HUES48 (cell line): ENCODE results near the gene ZNF506.
"Not testable (repeated sequence)": the region's sequence is repeated elsewhere in the genome, so short reads cannot be mapped to it uniquely, and the experiment has no call there.

Experiments
- H3K27ac ChIP-seq: one replicate; pipeline ENCODE4 v1.7.0; 2013; ENCODE audit warnings: low read depth, low read length, inconsistent platforms
- H3K27me3 ChIP-seq: 2 replicates; pipeline ENCODE4 v1.6.1; 2013; ENCODE audit warnings: mild to moderate bottlenecking, low read length; ENCODE audit not compliant: control insufficient read depth, insufficient read depth
- H3K36me3 ChIP-seq: 2 replicates; pipeline ENCODE4 v1.6.1; 2013; ENCODE audit warnings: low read length; ENCODE audit not compliant: control insufficient read depth, insufficient read depth
- H3K4me1 ChIP-seq: 2 replicates; pipeline ENCODE4 v1.6.1; 2013; ENCODE audit warnings: mild to moderate bottlenecking, low read length; ENCODE audit not compliant: control insufficient read depth, insufficient read depth
- H3K4me3 ChIP-seq: 2 replicates; pipeline ENCODE4 v1.5.1; 2013; ENCODE audit warnings: mild to moderate bottlenecking, low read depth, low read length
- H3K9ac ChIP-seq: 2 replicates; pipeline ENCODE4 v1.6.1; 2013; ENCODE audit warnings: mild to moderate bottlenecking, low read depth, low read length, moderate library complexity
- H3K9me3 ChIP-seq: 2 replicates; pipeline ENCODE4 v1.6.1; 2013; ENCODE audit warnings: low read length; ENCODE audit not compliant: control insufficient read depth, insufficient read depth

ZNF506 gene

GRCh38 chr19:19778666-19779065 is 42.9 kb downstream of the ZNF506 start:
- H3K4me1 ChIP-seq = no peaks in the 10 kb centered on the region
- 0 out of 2 replicates have a peak, but pooled peaks cover 5% of the 10 kb centered on the region for H3K36me3 ChIP-seq
- H3K4me3 ChIP-seq = no peak overlapping the region
- H3K27ac ChIP-seq = no peak overlapping the region
- H3K9ac ChIP-seq = no peak overlapping the region
- no peaks in the 10 kb centered on the region for H3K27me3 ChIP-seq
- no peaks in the 10 kb centered on the region for H3K9me3 ChIP-seq

GRCh38 chr19:19777692-19778091 is 43.9 kb downstream of the ZNF506 start:
- no peak overlapping the region for H3K9ac ChIP-seq
- H3K4me3 ChIP-seq = peak overlapping the region; percentile 85
- H3K27ac ChIP-seq = no peak overlapping the region
- no peaks in the 10 kb centered on the region for H3K9me3 ChIP-seq
- H3K36me3 ChIP-seq = 0 out of 2 replicates have a peak, but pooled peaks cover 5% of the 10 kb centered on the region
- no peaks in the 10 kb centered on the region for H3K4me1 ChIP-seq
- no peaks in the 10 kb centered on the region for H3K27me3 ChIP-seq

GRCh38 chr19:19776206-19777008 is 45.1 kb downstream of the ZNF506 start:
- H3K9me3 ChIP-seq = no peaks in the 10 kb centered on the region
- H3K4me3 ChIP-seq = peak overlapping the region; percentile 85
- H3K27ac ChIP-seq = peak overlapping the region; percentile 77
- H3K36me3 ChIP-seq = 0 out of 2 replicates have a peak, but pooled peaks cover 5% of the 10 kb centered on the region
- H3K4me1 ChIP-seq = no peaks in the 10 kb centered on the region
- H3K27me3 ChIP-seq = no peaks in the 10 kb centered on the region
- peak overlapping the region; percentile 56 for H3K9ac ChIP-seq

GRCh38 chr19:19775891-19776205 is 45.7 kb downstream of the ZNF506 start:
- Histone ChIP-seq H3K9ac (peak overlapping the region; percentile 56), H3K4me1 (no peaks in the 10 kb centered on the region), H3K36me3 (0 out of 2 replicates have a peak, but pooled peaks cover 5% of the 10 kb centered on the region), H3K27me3 (no peaks in the 10 kb centered on the region), H3K9me3 (no peaks in the 10 kb centered on the region), H3K4me3 (peak overlapping the region; percentile 85), H3K27ac (peak overlapping the region; percentile 77)

- Histone ChIP-seq H3K27ac (no peak overlapping the region), H3K4me3 (no peak overlapping the region), H3K9me3 (no peaks in the 10 kb centered on the region), H3K4me1 (no peaks in the 10 kb centered on the region), H3K9ac (no peak overlapping the region), H3K27me3 (no peaks in the 10 kb centered on the region), H3K36me3 (0 out of 2 replicates have a peak, but pooled peaks cover 1% of the 10 kb centered on the region)
These were observed 47.1 kb downstream of the ZNF506 start for GRCh38 chr19:19774354-19775033.

GRCh38 chr19:19771963-19772362 is 49.6 kb downstream of the ZNF506 start:
- H3K9ac ChIP-seq, H3K36me3 ChIP-seq, H3K4me3 ChIP-seq, H3K27me3 ChIP-seq, H3K4me1 ChIP-seq, H3K27ac ChIP-seq, H3K9me3 ChIP-seq: not testable (repeated sequence)

- H3K27me3 ChIP-seq, H3K27ac ChIP-seq, H3K4me1 ChIP-seq, H3K9me3 ChIP-seq, H3K4me3 ChIP-seq, H3K9ac ChIP-seq, H3K36me3 ChIP-seq: not testable (repeated sequence)
These were observed 51.6 kb downstream of the ZNF506 start for GRCh38 chr19:19769971-19770370.

GRCh38 chr19:19758164-19758563 is 63.4 kb downstream of the ZNF506 start:
- no peak overlapping the region for H3K4me3 ChIP-seq
- H3K27ac ChIP-seq = no peak overlapping the region
- no peaks in the 10 kb centered on the region for H3K36me3 ChIP-seq
- no peaks in the 10 kb centered on the region for H3K4me1 ChIP-seq
- no peaks in the 10 kb centered on the region for H3K27me3 ChIP-seq
- peaks cover 4% of the 10 kb centered on the region; the same call in 1 of the 2 replicates for H3K9me3 ChIP-seq
- no peak overlapping the region for H3K9ac ChIP-seq

GRCh38 chr19:19752760-19753403 is 68.7 kb downstream of the ZNF506 start:
- no peaks in the 10 kb centered on the region for H3K27me3 ChIP-seq
- peaks cover 5% of the 10 kb centered on the region; the same call in 1 of the 2 replicates for H3K9me3 ChIP-seq
- no peaks in the 10 kb centered on the region for H3K36me3 ChIP-seq
- H3K27ac ChIP-seq = no peak overlapping the region
- no peaks in the 10 kb centered on the region for H3K4me1 ChIP-seq
- no peak overlapping the region for H3K4me3 ChIP-seq
- no peak overlapping the region for H3K9ac ChIP-seq

- Histone ChIP-seq H3K9ac (no peak overlapping the region), H3K36me3 (no peaks in the 10 kb centered on the region), H3K4me3 (no peak overlapping the region), H3K27me3 (no peaks in the 10 kb centered on the region), H3K27ac (no peak overlapping the region), H3K9me3 (peaks cover 5% of the 10 kb centered on the region; the same call in 1 of the 2 replicates), H3K4me1 (no peaks in the 10 kb centered on the region)
These were observed 69.7 kb downstream of the ZNF506 start for GRCh38 chr19:19751846-19752245.
